ENCODE measurements around the gene PDE2A. TPM values are rescaled to one million over a fixed set of nuclear protein-coding genes. Genes with fewer than 3 reads are reported as not detected.

PDE2A gene
- total and polyA plus RNA-seq, 2 of the 4 experiments (the other 2 are of a cell fraction) = 0.02 TPM; not detected in 1

GRCh38 chr11:72675221-72675620 lies 999 bp upstream of the PDE2A start:
- Histone ChIP-seq H2AK5ac (ENCODE audit: low read depth, low read length) (no peak overlapping the region), H3K36me3 (ENCODE audit: control insufficient read depth, insufficient read depth, low read length) (no peaks in the 10 kb centered on the region), H3K4me3 (ENCODE audit: insufficient read depth, low read depth, low read length) (no peak overlapping the region), H3K18ac (ENCODE audit: low read depth, low read length) (no peak overlapping the region), H4K20me1 (ENCODE audit: insufficient read depth, low read length) (peaks cover 15% of the 10 kb centered on the region), H2AFZ (replicated peaks; ENCODE audit: low read length, poor library complexity) (no peak overlapping the region), H3K9me1 (ENCODE audit: insufficient read depth, low read length) (no peaks in the 10 kb centered on the region), H2AK9ac (replicated peaks; ENCODE audit: low read depth, low read length, poor library complexity) (no peak overlapping the region), H3K4me2 (ENCODE audit: low read depth, low read length) (no peak overlapping the region), H3K9ac (ENCODE audit: low read depth, low read length) (no peak overlapping the region), H2BK5ac (ENCODE audit: low read depth, low read length, poor library complexity, severe bottlenecking) (no peak overlapping the region), H2BK20ac (ENCODE audit: low read depth, low read length) (no peak overlapping the region), H3K4ac (ENCODE audit: low read depth, low read length) (no peak overlapping the region), H2BK15ac (ENCODE audit: low read depth, low read length) (no peak overlapping the region), H3K79me1 (ENCODE audit: low read depth in 1 of 2, low read length in 2 of 2) (no peaks in the 10 kb centered on the region), H3K56ac (ENCODE audit: extremely low read depth, insufficient read depth, low read length) (no peak overlapping the region), H3K23ac (ENCODE audit: low read depth, low read length) (no peak overlapping the region), H3K27me3 (ENCODE audit: control insufficient read depth, insufficient read depth, low read length) (peaks cover 80% of the 10 kb centered on the region), H3K27ac (ENCODE audit: insufficient read depth, low read length) (no peak overlapping the region), H3K9me3 (ENCODE audit: control insufficient read depth, insufficient read depth, low read length) (no peaks in the 10 kb centered on the region), H3K14ac (replicated peaks; ENCODE audit: low read depth, low read length) (no peak overlapping the region), H2BK120ac (ENCODE audit: low read depth, low read length) (no peak overlapping the region), H4K91ac (ENCODE audit: insufficient read depth, low read depth, low read length) (no peak overlapping the region), H3K4me1 (ENCODE audit: control insufficient read depth, insufficient read depth, low read length) (no peaks in the 10 kb centered on the region), H4K5ac (ENCODE audit: low read depth, low read length) (no peak overlapping the region), H4K8ac (ENCODE audit: low read depth in 2 of 2, low read length in 2 of 2) (no peak overlapping the region)
- DNase-seq = no peak
- no peak for TF ChIP-seq USF2 (IDR thresholded peaks at IDR 0.05; ENCODE audit: low read depth, low read length)
- no peak for TF ChIP-seq CEBPB (IDR thresholded peaks at IDR 0.05; ENCODE audit: low read depth, low read length)
- TF ChIP-seq CTCF (conservative IDR thresholded peaks at IDR 0.05; ENCODE audit: low read depth, low read length) = no peak
- no peak for TF ChIP-seq MXI1 (IDR thresholded peaks at IDR 0.05; ENCODE audit: borderline replicate concordance, low read depth, low read length)
- no peak for TF ChIP-seq RCOR1 (IDR thresholded peaks at IDR 0.05; ENCODE audit: insufficient replicate concordance, low read length)
- TF ChIP-seq SMC3 (IDR thresholded peaks at IDR 0.05; ENCODE audit: low read depth, low read length) = no peak
- no peak for TF ChIP-seq MAZ (IDR thresholded peaks at IDR 0.05; ENCODE audit: borderline replicate concordance, low read depth, low read length)
- no peak for TF ChIP-seq NFE2L2 (IDR thresholded peaks at IDR 0.05; ENCODE audit: low read depth, low read length)
- no peak for TF ChIP-seq MAFK (IDR thresholded peaks at IDR 0.05; ENCODE audit: low read depth, low read length)
- no peak for TF ChIP-seq BHLHE40 (IDR thresholded peaks at IDR 0.05; ENCODE audit: low read depth, low read length)
- TF ChIP-seq FOS (IDR thresholded peaks at IDR 0.05; ENCODE audit: low read depth, low read length) = no peak
- TF ChIP-seq CHD1 (IDR thresholded peaks at IDR 0.05; ENCODE audit: low read depth, low read length) = no peak
- no peak for TF ChIP-seq RAD21 (IDR thresholded peaks at IDR 0.05; ENCODE audit: low read length)
- no peak for TF ChIP-seq ELK1 (IDR thresholded peaks at IDR 0.05; ENCODE audit: borderline replicate concordance, low read depth, low read length)
- TF ChIP-seq RFX5 (IDR thresholded peaks at IDR 0.05; ENCODE audit: low read depth, low read length) = no peak
- TF ChIP-seq POLR2A (IDR thresholded peaks at IDR 0.05; ENCODE audit: low read depth, low read length) = no peak
- ChIA-PET CTCF (no interaction called here), POLR2A (ENCODE audit: unreplicated experiment) (interaction anchor here (0.6 kb wide), 1 partner anchor 199 kb away, joined by 10 read pairs; no protein-coding TSS in a partner anchor)
- in situ Hi-C loops (cut with MboI; ENCODE audit: low sequenced_read_pairs) (no loop called here), intact Hi-C loops (cut with micrococcal nuclease) (no loop called here), dilution Hi-C loops (cut with HindIII; ENCODE audit: low sequenced_read_pairs, unreplicated experiment) (no loop called here)
- no CpG with 5 or more reads among the region's 2 CpGs for WGBS, 2 experiments (ENCODE audit: extremely low coverage in 2 of 2, insufficient read length in 1 of 2)
- ATAC-seq (ENCODE audit: low read depth) = no peak
- no TSS peak for BruUV-seq (replicated peaks)

All from IMR-90 (cell line).